ENCODE measurements around the gene ZNF276. TPM values are rescaled to one million over a fixed set of nuclear protein-coding genes. Genes with fewer than 3 reads are reported as not detected.

ZNF276 gene
- polyA plus RNA-seq, 3 donors = 2.2 to 54.5 (median 3.2) TPM

DNA sequence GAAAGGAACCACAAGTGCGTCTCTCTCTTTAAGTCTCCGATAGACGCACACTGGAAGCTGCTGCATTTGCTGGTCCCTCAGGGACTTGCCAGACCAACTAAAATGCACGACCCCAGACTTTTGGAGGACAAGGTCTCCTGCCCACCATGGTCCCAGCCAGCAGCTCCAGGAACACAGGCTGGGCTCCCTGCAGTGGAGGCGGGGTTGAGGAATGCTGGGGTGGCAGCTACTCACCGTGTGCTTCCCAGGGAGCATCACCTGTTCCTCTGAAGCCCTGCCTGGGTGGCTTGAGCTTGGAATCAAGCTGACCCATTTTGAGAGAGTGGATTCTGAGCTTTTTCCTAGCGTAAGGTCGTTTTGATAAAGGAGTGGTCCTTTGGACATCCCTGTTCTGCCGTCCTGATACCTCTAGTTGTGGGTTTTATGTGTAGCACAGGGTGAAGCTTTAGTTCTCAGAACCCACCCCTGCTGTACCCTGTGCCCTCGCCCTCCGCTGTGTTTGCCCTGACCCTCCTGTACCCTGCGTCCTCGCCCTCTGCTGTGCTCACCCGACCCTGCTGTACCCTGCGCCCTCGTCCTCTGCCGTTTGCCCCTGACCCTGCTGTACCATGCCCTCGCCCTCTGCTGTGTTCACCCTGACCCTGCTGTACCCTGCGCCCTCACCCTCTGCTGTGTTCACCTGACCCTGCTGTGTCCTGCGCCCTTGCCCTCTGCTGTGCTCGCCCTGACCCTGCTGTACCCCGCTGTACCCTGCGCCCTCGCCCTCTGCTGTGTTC is 11.0 kb downstream of the ZNF276 start:
- H3K27ac Mint-ChIP-seq = peak overlapping the region in 5 of 7 donors; percentile 35 to 73 (median 70)
- H3K9me3 Mint-ChIP-seq = peaks cover 0 to 2% (median 0%) of the 10 kb centered on the region in 7 donors
- Histone ChIP-seq H3K9me3 (replicated peaks in 1 of 2; ENCODE audit: control insufficient read depth in 1 of 2, insufficient read depth in 1 of 2, low read length in 2 of 2) (no peaks in the 10 kb centered on the region), H4K20me1 (ENCODE audit: insufficient read depth, low read length) (peaks cover 99% of the 10 kb centered on the region), H3K4me1 (ENCODE audit: control insufficient read depth in 1 of 2, insufficient read depth in 2 of 2, low read length in 2 of 2) (no peaks in the 10 kb centered on the region), H3K27ac (ENCODE audit: low read depth in 1 of 2, low read length in 2 of 2) (peak overlapping the region in 1 of 2 donors; percentile 45), H2AFZ (ENCODE audit: insufficient read depth, low read depth, low read length, poor library complexity, severe bottlenecking) (no peak overlapping the region), H3K4me2 (replicated peaks; ENCODE audit: extremely low read depth, low read length, poor library complexity, severe bottlenecking) (no peak overlapping the region), H3K4me3 (replicated peaks in 1 of 3; ENCODE audit: low read depth in 2 of 3, low read length in 3 of 3) (no peak overlapping the region), H3K36me3 (replicated peaks in 1 of 2; ENCODE audit: control insufficient read depth in 1 of 2, insufficient read depth in 2 of 2, low read length in 2 of 2) (peaks cover 92 to 97% of the 10 kb centered on the region in 2 donors), H3K9ac (ENCODE audit: insufficient read depth, low read length, poor library complexity, severe bottlenecking) (no peak overlapping the region), H3K79me2 (ENCODE audit: insufficient read depth, low read length) (peaks cover 53% of the 10 kb centered on the region), H3K27me3 (ENCODE audit: control insufficient read depth in 2 of 2, insufficient read depth in 2 of 2, low read length in 2 of 2) (no peaks in the 10 kb centered on the region)
- peaks cover 78 to 99% of the 10 kb centered on the region in 2 donors for H3K36me3 Mint-ChIP-seq
- intact Hi-C loops (cut with micrococcal nuclease) = no loop called here
- no peak overlapping the region for H3K4me3 Mint-ChIP-seq
- 94% methylated on average over 19 of the region's 24 CpGs for WGBS (ENCODE audit: insufficient coverage)
- peaks cover 0 to 4% (median 1%) of the 10 kb centered on the region in 3 donors for H3K27me3 Mint-ChIP-seq (ENCODE audit: low read depth in 3 of 3)
- no peak for DNase-seq
- peaks cover 4% of the 10 kb centered on the region for H3K4me1 Mint-ChIP-seq
- TF ChIP-seq, protein P1, sequence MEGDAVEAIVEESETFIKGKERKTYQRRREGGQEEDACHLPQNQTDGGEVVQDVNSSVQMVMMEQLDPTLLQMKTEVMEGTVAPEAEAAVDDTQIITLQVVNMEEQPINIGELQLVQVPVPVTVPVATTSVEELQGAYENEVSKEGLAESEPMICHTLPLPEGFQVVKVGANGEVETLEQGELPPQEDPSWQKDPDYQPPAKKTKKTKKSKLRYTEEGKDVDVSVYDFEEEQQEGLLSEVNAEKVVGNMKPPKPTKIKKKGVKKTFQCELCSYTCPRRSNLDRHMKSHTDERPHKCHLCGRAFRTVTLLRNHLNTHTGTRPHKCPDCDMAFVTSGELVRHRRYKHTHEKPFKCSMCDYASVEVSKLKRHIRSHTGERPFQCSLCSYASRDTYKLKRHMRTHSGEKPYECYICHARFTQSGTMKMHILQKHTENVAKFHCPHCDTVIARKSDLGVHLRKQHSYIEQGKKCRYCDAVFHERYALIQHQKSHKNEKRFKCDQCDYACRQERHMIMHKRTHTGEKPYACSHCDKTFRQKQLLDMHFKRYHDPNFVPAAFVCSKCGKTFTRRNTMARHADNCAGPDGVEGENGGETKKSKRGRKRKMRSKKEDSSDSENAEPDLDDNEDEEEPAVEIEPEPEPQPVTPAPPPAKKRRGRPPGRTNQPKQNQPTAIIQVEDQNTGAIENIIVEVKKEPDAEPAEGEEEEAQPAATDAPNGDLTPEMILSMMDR (IDR thresholded peaks at IDR 0.05) = no peak

DNA sequence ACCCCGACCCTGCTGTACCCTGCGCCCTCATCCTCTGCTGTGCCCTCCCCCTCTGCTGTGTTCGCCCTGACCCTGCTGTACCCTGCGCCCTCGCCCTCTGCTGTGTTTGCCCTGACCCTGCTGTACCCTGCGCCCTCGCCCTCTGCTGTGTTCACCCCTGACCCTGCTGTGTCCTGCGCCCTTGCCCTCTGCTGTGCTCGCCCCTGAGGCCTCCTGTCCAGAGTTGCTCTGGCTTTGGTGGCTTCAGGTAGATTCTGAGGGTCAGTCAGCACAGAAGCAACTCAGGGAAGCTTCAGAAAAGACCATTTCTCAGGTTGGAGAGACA is 11.5 kb downstream of the ZNF276 start:
- H3K9me3 ChIP-seq (replicated peaks in 1 of 2; ENCODE audit: control insufficient read depth in 1 of 2, insufficient read depth in 1 of 2, low read length in 2 of 2) = no peaks in the 10 kb centered on the region
- H3K27me3 Mint-ChIP-seq (ENCODE audit: low read depth in 3 of 3) = peaks cover 0 to 4% (median 1%) of the 10 kb centered on the region in 3 donors
- H3K36me3 Mint-ChIP-seq = peaks cover 80 to 99% of the 10 kb centered on the region in 2 donors
- peak overlapping the region in 4 of 7 donors; percentile 14 to 70 (median 30) for H3K27ac Mint-ChIP-seq
- peaks cover 99% of the 10 kb centered on the region for H4K20me1 ChIP-seq (ENCODE audit: insufficient read depth, low read length)
- no peak for DNase-seq
- no peak overlapping the region for H3K4me3 Mint-ChIP-seq
- peaks cover 0 to 2% (median 0%) of the 10 kb centered on the region in 7 donors for H3K9me3 Mint-ChIP-seq
- TF ChIP-seq, protein P1 (IDR thresholded peaks at IDR 0.05) = no peak
- no peak overlapping the region for H3K4me3 ChIP-seq (replicated peaks in 1 of 3; ENCODE audit: low read depth in 2 of 3, low read length in 3 of 3)
- H3K4me1 Mint-ChIP-seq = peaks cover 2% of the 10 kb centered on the region
- H3K4me1 ChIP-seq (ENCODE audit: control insufficient read depth in 1 of 2, insufficient read depth in 2 of 2, low read length in 2 of 2) = no peaks in the 10 kb centered on the region
- peaks cover 47% of the 10 kb centered on the region for H3K79me2 ChIP-seq (ENCODE audit: insufficient read depth, low read length)
- H2AFZ ChIP-seq (ENCODE audit: insufficient read depth, low read depth, low read length, poor library complexity, severe bottlenecking) = no peak overlapping the region
- H3K27me3 ChIP-seq (ENCODE audit: control insufficient read depth in 2 of 2, insufficient read depth in 2 of 2, low read length in 2 of 2) = no peaks in the 10 kb centered on the region
- H3K9ac ChIP-seq (ENCODE audit: insufficient read depth, low read length, poor library complexity, severe bottlenecking) = no peak overlapping the region
- H3K36me3 ChIP-seq (replicated peaks in 1 of 2; ENCODE audit: control insufficient read depth in 1 of 2, insufficient read depth in 2 of 2, low read length in 2 of 2) = peaks cover 92 to 97% of the 10 kb centered on the region in 2 donors
- no peak overlapping the region for H3K4me2 ChIP-seq (replicated peaks; ENCODE audit: extremely low read depth, low read length, poor library complexity, severe bottlenecking)
- H3K27ac ChIP-seq (ENCODE audit: low read depth in 1 of 2, low read length in 2 of 2) = peak overlapping the region in 1 of 2 donors; percentile 45
- intact Hi-C loops (cut with micrococcal nuclease) = no loop called here
- 99% methylated on average over 9 of the region's 9 CpGs for WGBS (ENCODE audit: insufficient coverage)

Measured in CD14-positive monocyte (primary cell).